DND-41 (cell line): ENCODE measurements around the gene DCAF8L1.
"Not testable (repeated sequence)": the region's sequence is repeated elsewhere in the genome, so short reads cannot be mapped to it uniquely, and the experiment has no call there.

Source experiments
- ATAC-seq: fragments of 200-7000 bp; cut with Tn5 transposase; 3 replicates; pipeline ENCODE4 v1.9.1; 2021; ENCODE audit warnings: low read depth; ENCODE audit not compliant: insufficient read depth
- DNase-seq: peaks from one replicate; pipeline ENCODE4 v3.0.0-alpha.2; 2020
- H2AFZ ChIP-seq: 2 replicates; pipeline ENCODE4 v1.6.0; 2012; ENCODE audit warnings: low read depth, low read length
- H3K27ac ChIP-seq: 2 replicates; pipeline ENCODE4 v1.5.1; 2012; ENCODE audit warnings: low read length, inconsistent platforms
- H3K27me3 ChIP-seq: fragments of 200-600 bp; sonication (generic); 2 replicates; pipeline ENCODE4 v1.6.0; 2012; ENCODE audit warnings: low read length, mild to moderate bottlenecking, inconsistent platforms; ENCODE audit not compliant: insufficient read depth, poor library complexity
- H3K36me3 ChIP-seq: 2 replicates; pipeline ENCODE4 v1.5.1; 2012; ENCODE audit warnings: low read length, inconsistent platforms; ENCODE audit not compliant: insufficient read depth
- H3K4me1 ChIP-seq: 2 replicates; pipeline ENCODE4 v1.5.1; 2012; ENCODE audit warnings: mild to moderate bottlenecking, low read length; ENCODE audit not compliant: insufficient read depth
- H3K4me2 ChIP-seq: 2 replicates; pipeline ENCODE4 v1.6.0; 2012; ENCODE audit warnings: mild to moderate bottlenecking, moderate library complexity, low read length, inconsistent platforms; ENCODE audit not compliant: insufficient read depth
- H3K4me3 ChIP-seq, 2 experiments: fragments of 200-600 bp in 1 of 2; shearing (Covaris generic) in 1 of 2; 2 replicates each; pipeline ENCODE4 v1.5.1; 2012 to 2016; ENCODE audit warnings: inconsistent platforms in 2 of 2, low read length in 2 of 2, mild to moderate bottlenecking in 2 of 2, low read depth in 1 of 2, moderate library complexity in 1 of 2
- H3K79me2 ChIP-seq: 2 replicates; pipeline ENCODE4 v1.6.0; 2012; ENCODE audit warnings: low read length, inconsistent platforms; ENCODE audit not compliant: insufficient read depth
- H3K9ac ChIP-seq: 2 replicates; pipeline ENCODE4 v1.6.0; 2012; ENCODE audit warnings: low read depth, mild to moderate bottlenecking, inconsistent platforms, low read length, moderate library complexity
- H3K9me3 ChIP-seq: 2 replicates; pipeline ENCODE4 v1.5.1; 2012; ENCODE audit warnings: low read length, moderate library complexity, mild to moderate bottlenecking, inconsistent platforms; ENCODE audit not compliant: insufficient read depth, severe bottlenecking
- H4K20me1 ChIP-seq: 2 replicates; pipeline ENCODE4 v1.6.0; 2012; ENCODE audit warnings: low read length; ENCODE audit not compliant: insufficient read depth
- CTCF ChIP-seq: IDR thresholded peaks from 2 replicates; pipeline ENCODE4 v1.5.1; 2012; ENCODE audit warnings: borderline replicate concordance, low read length, moderate library complexity, mild to moderate bottlenecking; ENCODE audit not compliant: poor library complexity, severe bottlenecking; ENCODE audit errors: extremely low read depth
- EZH2 ChIP-seq: IDR thresholded peaks from 3 replicates; pipeline ENCODE4 v1.6.1; 2012; ENCODE audit warnings: borderline replicate concordance, low read depth, mild to moderate bottlenecking, moderate library complexity, low read length, inconsistent platforms; ENCODE audit not compliant: severe bottlenecking

DCAF8L1 gene

GRCh38 chrX:27995611-27996010, 14.4 kb upstream of the DCAF8L1 start:
- Histone ChIP-seq H3K4me3 (no peak overlapping the region), H3K4me1 (no peaks in the 10 kb centered on the region), H3K9me3 (no peaks in the 10 kb centered on the region), H3K9ac (no peak overlapping the region), H3K4me2 (no peak overlapping the region), H4K20me1 (no peaks in the 10 kb centered on the region), H3K79me2 (no peaks in the 10 kb centered on the region), H3K36me3 (no peaks in the 10 kb centered on the region), H3K27me3 (no peaks in the 10 kb centered on the region), H2AFZ (no peak overlapping the region), H3K27ac (no peak overlapping the region)
- TF ChIP-seq CTCF, result no peak
- no peak for TF ChIP-seq EZH2
- DNase-seq (no peak), ATAC-seq (no peak)

- Histone ChIP-seq H3K4me2 (no peak overlapping the region), H3K9me3 (no peaks in the 10 kb centered on the region), H3K79me2 (no peaks in the 10 kb centered on the region), H3K27me3 (no peaks in the 10 kb centered on the region), H3K9ac (no peak overlapping the region), H3K36me3 (no peaks in the 10 kb centered on the region), H3K4me1 (no peaks in the 10 kb centered on the region), H3K4me3 (no peak overlapping the region), H3K27ac (no peak overlapping the region), H2AFZ (peak overlapping the region; percentile 16; the same call in 1 of the 2 replicates), H4K20me1 (no peaks in the 10 kb centered on the region)
- no peak for ATAC-seq
- no peak for DNase-seq
- no peak for TF ChIP-seq EZH2
- no peak for TF ChIP-seq CTCF
These were observed 6.8 kb upstream of the DCAF8L1 start for GRCh38 chrX:27987862-27988646.

GRCh38 chrX:27976934-27977333, 4.3 kb downstream of the DCAF8L1 start:
- not testable (repeated sequence) for H3K9ac ChIP-seq, H3K4me1 ChIP-seq, H3K36me3 ChIP-seq, H4K20me1 ChIP-seq, H3K9me3 ChIP-seq, H3K27me3 ChIP-seq, DNase-seq, H3K4me3 ChIP-seq, H3K79me2 ChIP-seq
- peak; percentile 58; the same call in 2 of the 3 replicates for ATAC-seq
- peak overlapping the region; percentile 47 for H3K27ac ChIP-seq
- peak overlapping the region; percentile 45; the same call in 1 of the 2 replicates for H3K4me2 ChIP-seq
- peak overlapping the region; percentile 55 for H2AFZ ChIP-seq

GRCh38 chrX:27976284-27976683, 5.0 kb downstream of the DCAF8L1 start:
- no peak for DNase-seq
- no peak overlapping the region for H3K9ac ChIP-seq
- no peaks in the 10 kb centered on the region for H3K36me3 ChIP-seq

More at GRCh38 chrX:27976284-27976683, 5.0 kb downstream of the DCAF8L1 start:
- H3K9me3 ChIP-seq, result no peaks in the 10 kb centered on the region
- no peaks in the 10 kb centered on the region for H4K20me1 ChIP-seq
- H3K79me2 ChIP-seq, result no peaks in the 10 kb centered on the region
- peaks cover 7% of the 10 kb centered on the region; the same call in 1 of the 2 replicates for H3K4me1 ChIP-seq
- H3K4me3 ChIP-seq, result no peak overlapping the region
- ATAC-seq, result no peak
- 0 out of 2 replicates have a peak overlapping the region, but pooled peaks have one; percentile 47 for H3K27ac ChIP-seq
- H2AFZ ChIP-seq, result peak overlapping the region; percentile 55
- no peak for TF ChIP-seq EZH2
- TF ChIP-seq CTCF, result no peak
- peak overlapping the region; percentile 45; the same call in 1 of the 2 replicates for H3K4me2 ChIP-seq
- H3K27me3 ChIP-seq, result no peaks in the 10 kb centered on the region
